Fibroblast of pulmonary artery (primary cell): ENCODE measurements around the gene NFIA.
A peak's percentile ranks its signal among the peaks of the same experiment; 100 is the strongest.

Experiments
- DNase-seq: peaks from one replicate; pipeline ENCODE4 v3.0.0-alpha.2; 2010; ENCODE audit warnings: low read depth
- H3K4me3 ChIP-seq: replicated peaks from 2 replicates; pipeline ENCODE4 v1.5.1; 2011; ENCODE audit warnings: low read depth, mild to moderate bottlenecking, control low read depth, low read length, moderate library complexity
- TF ChIP-seq, protein P1 (sequence below): IDR thresholded peaks from 2 replicates; pipeline ENCODE4 v1.5.1; 2011; ENCODE audit warnings: mild to moderate bottlenecking, control low read depth, low read length, inconsistent platforms; ENCODE audit errors: missing control alignments

NFIA gene

DNA sequence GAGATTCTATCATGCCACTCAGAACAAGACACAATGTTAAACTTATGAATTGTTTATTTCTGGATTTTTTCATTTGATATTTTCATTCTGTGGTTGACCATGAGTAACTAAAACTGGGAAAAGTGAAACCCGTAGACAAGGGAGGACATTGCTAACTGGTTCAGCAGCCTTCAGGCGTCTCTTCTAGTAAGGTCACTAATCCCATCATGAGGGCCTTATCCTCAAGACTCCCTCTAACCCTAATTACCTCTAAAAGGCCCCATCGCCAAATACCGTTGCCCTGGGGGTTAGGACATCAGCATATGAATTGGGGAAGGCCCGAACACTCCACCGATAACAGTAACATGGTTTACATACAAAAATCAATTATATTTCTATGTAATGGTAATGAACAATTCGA, 394.9 kb downstream of the NFIA start:
- H3K4me3 ChIP-seq = no peak overlapping the region
- TF ChIP-seq, protein P1, sequence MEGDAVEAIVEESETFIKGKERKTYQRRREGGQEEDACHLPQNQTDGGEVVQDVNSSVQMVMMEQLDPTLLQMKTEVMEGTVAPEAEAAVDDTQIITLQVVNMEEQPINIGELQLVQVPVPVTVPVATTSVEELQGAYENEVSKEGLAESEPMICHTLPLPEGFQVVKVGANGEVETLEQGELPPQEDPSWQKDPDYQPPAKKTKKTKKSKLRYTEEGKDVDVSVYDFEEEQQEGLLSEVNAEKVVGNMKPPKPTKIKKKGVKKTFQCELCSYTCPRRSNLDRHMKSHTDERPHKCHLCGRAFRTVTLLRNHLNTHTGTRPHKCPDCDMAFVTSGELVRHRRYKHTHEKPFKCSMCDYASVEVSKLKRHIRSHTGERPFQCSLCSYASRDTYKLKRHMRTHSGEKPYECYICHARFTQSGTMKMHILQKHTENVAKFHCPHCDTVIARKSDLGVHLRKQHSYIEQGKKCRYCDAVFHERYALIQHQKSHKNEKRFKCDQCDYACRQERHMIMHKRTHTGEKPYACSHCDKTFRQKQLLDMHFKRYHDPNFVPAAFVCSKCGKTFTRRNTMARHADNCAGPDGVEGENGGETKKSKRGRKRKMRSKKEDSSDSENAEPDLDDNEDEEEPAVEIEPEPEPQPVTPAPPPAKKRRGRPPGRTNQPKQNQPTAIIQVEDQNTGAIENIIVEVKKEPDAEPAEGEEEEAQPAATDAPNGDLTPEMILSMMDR = no peak
- DNase-seq = no peak

DNA sequence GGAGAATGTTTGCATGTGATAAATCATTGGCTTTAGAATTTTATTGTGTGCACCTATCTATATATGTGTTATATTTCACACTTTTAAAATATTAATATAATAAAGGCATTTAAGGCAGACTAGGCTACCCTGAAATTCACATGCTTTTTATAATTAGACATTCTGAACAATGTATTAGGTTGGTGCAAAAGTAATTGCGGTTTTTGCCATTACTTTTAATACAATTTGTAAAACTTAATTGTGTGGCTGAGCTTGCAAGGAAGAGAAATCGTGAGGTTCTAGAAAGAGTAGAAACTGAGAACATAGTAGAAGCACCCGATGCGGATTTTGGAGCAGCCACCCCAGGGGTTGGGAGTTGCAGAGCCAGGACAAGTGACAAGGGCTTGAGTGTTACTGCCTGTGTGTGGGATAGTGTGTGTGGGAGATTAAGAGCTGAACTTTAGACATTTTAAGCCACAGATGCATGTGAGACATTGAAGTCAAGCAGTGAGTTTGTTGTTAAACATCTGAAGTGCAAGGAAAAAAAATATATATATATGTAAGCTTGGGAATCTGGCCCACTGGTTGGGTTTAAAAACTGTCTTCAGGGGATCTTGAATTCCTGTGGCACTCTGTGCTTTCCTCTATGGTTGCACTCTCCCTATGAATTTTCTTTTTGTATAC, 398.0 kb downstream of the NFIA start:
- no peak overlapping the region for H3K4me3 ChIP-seq
- TF ChIP-seq, protein P1 = no peak
- no peak for DNase-seq

DNA sequence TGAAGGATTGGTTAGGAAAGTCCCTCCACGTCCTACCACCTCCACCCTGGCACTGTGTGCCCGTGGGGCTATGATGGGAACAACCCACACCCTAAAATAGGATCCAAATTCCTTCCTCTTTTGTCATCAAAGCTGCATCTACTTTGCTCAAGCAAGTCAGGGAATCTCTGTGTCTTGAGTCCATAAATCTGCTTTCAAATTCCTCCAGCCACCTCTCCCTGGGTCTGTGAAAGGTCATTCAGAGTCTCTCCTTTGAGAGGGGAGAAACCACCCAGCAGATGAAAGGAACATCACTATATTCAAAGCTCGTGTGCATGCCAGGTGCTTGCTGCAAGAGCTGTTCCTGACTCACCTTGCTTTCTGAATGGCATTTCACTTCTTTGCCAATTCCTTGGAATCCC, 399.0 kb downstream of the NFIA start:
- TF ChIP-seq, protein P1 = no peak
- no peak overlapping the region for H3K4me3 ChIP-seq
- DNase-seq = no peak

DNA sequence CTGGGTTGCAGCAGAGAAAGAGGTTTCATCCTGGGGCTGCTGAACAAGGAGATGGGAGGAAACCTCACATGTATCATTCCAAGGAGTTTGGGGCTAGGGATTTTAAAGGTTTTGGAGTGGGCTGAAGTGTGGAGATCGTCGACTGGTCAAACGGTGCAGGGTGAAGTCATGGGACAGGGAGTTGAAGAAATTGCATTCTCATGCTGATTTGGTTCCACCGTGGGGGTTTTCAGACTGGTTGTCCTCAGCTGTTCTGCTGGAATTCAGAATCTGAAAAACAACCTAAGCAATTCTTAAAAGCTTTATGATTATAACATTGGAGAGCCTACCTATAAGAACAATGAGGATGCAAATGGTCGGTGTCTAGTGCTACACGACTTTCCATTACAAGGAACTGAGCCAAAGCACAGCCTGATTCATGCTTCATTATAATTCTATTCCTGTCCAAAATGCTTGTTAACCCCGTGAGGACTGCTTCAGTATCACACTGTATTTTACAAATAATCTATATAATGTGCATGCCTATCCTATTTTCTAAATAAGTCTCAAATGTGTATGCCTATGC, 399.9 kb downstream of the NFIA start:
- TF ChIP-seq, protein P1 = no peak
- H3K4me3 ChIP-seq = no peak overlapping the region
- DNase-seq = peak; percentile 19

DNA sequence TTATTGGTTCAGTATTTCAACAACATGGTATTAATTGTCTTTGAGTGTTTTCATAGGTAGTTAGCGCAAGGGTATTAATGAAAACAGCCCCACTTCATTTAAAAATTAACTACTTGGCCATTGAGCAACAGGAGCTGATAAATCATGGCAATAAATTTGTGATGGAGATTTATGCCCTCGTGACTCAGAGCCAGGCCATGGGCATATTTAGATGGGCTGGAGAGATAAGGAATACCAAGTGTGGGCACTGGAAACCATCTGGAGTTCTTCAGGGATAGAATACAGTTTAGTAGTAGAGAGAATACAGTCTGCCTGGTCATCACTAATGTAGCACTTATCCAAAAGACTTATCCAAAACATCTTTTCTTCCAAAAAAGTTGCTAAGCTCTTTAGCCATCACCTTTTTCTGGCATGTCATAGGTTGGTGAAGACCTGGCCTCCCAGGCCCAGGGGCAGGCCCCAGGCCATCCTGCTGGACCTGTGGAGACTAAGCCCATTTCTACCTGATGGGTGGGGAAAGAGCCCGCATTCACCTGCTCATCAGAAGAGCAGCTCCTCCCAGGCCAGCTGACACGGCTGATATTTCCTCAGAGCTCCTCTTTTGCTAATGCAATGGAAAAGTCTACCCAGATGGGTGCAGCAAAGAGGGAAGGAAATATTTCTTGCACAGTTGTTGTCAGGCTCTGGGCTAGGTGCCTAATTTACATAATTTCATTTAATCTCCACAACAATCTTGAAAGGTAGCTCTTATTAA, 404.6 kb downstream of the NFIA start:
- TF ChIP-seq, protein P1 = no peak
- H3K4me3 ChIP-seq = no peak overlapping the region

DNA sequence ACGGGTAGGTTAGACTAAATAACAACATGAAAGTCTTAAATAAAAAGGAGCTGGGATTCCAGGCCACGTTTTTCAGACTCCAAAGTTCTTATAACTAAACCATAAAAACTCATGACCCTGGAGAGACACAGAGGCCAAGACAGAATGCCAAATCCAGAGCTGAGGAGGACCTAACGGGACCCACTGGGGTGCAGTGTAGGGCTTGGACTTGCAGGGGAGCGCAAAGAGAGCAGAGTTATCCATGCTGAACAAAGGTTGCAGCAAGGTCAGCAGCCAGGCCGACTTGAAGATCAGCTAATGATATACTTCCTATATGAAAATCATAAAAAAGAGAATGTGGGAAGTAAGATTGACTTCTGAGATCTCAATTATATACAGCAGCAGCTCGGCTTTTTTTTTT, 405.4 kb downstream of the NFIA start:
- DNase-seq = no peak
- TF ChIP-seq, protein P1 = no peak
- H3K4me3 ChIP-seq = no peak overlapping the region

More for the DNA sequence above, 404.6 kb downstream of the NFIA start:
- DNase-seq = no peak

DNA sequence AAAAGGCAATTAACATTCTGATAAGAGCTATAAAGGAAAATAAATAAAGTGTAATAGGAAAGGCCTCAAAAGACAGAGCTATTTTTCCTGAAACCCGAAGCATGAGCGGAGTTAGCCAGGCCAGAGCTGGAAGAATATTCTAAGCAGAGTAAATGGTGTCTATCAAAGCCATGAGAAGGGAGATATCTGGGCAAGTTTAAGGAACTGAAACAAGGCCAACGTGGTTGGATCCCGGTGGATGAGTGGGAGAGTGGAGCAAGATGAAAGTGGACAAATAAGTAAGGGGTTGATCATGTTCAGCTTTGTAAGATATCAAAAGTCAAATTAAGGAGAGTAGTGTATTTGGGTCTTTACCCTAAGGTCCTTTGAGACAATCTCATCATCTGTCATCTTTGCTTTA, 408.6 kb downstream of the NFIA start:
- DNase-seq = no peak
- TF ChIP-seq, protein P1 = no peak
- H3K4me3 ChIP-seq = no peak overlapping the region
